Stomach (tissue), 9 donors: ENCODE measurements around the gene FOXA1. TPM values are rescaled to one million over a fixed set of nuclear protein-coding genes. Genes with fewer than 3 reads are reported as not detected.

Experiments used
- DNase-seq, 2 donors: peaks; one replicate each; pipeline versions ENCODE4 v3.0.0 to v3.0.0-alpha.2; 2013 to 2019
- H3K27ac ChIP-seq, 5 donors: fragments of 200-600 bp in 4 of 5; sonication (generic) in 4 of 5; one replicate each; pipeline ENCODE4 v1.5.1; 2013 to 2019; ENCODE audit warnings: mild to moderate bottlenecking in 1 of 5, moderate library complexity in 1 of 5
- H3K27me3 ChIP-seq, 3 donors: fragments of 200-600 bp; sonication (generic); one replicate each; pipeline ENCODE4 v1.5.1; 2017 to 2019; ENCODE audit warnings: mixed run types in 1 of 3
- H3K36me3 ChIP-seq, 4 donors: fragments of 200-600 bp; sonication (generic); 1 replicate in 3 of 4; 2 replicates in 1 of 4; pipeline ENCODE4 v1.5.1; 2016 to 2019
- H3K4me1 ChIP-seq, 4 donors: fragments of 200-600 bp; sonication (generic); one replicate each; pipeline ENCODE4 v1.5.1; 2016 to 2019
- H3K4me3 ChIP-seq, 4 donors: fragments of 200-600 bp; sonication (generic) in 3 of 4; one replicate each; pipeline ENCODE4 v1.5.1; 2016 to 2019; ENCODE audit warnings: mild to moderate bottlenecking in 1 of 4
- H3K9me3 ChIP-seq, 4 donors: fragments of 200-600 bp; sonication (generic); one replicate each; pipeline ENCODE4 v1.5.1; 2016 to 2019
- EP300 ChIP-seq: sonication (generic); formaldehyde crosslinking; IDR thresholded peaks from one replicate; pipeline ENCODE4 v1.6.1; 2017; ENCODE audit warnings: antibody characterized with exemption
- POLR2A ChIP-seq, 4 donors: fragments of 450-650 bp; IDR thresholded peaks; one replicate each; pipeline ENCODE4 v1.6.1; 2016; ENCODE audit warnings: antibody characterized with exemption in 4 of 4, control low read depth in 2 of 4, mild to moderate bottlenecking in 1 of 4, moderate library complexity in 1 of 4
- POLR2AphosphoS5 ChIP-seq, 3 donors: sonication (generic); formaldehyde crosslinking; IDR thresholded peaks; one replicate each; pipeline ENCODE4 v1.6.1; 2016; ENCODE audit warnings: antibody characterized with exemption in 3 of 3
- WGBS, 5 donors: extraction: QIAGEN DNeasy Blood & Tissue Kit in 3 of 5; methylation state at CpG; one replicate each; pipeline versions ENCODE4 v1.1.5 to v1.1.7; 2013 to 2018; 5-methylcytosine and 5-hydroxymethylcytosine counted together
- intact Hi-C: fragments of 100-400 bp; cut with DNase I; formaldehyde crosslinking; loops from one replicate; pipeline ENCODE4 v1.15.1; 2023; ENCODE audit warnings: low total_unique reads
- polyA plus RNA-seq, 3 donors: library from polyadenylated mRNA; stranded (reverse); fragments of 200-250 nt; gene quantifications; one replicate each; pipeline ENCODE4 v1.2.3, GENCODE V29; 2013
- total RNA-seq, 5 donors: library from RNA; depleted of rRNA; stranded (reverse); fragments of >200 nt; gene quantifications; one replicate each; pipeline versions ENCODE4 v1.1.0 to v1.2.3, GENCODE V29; 2014 to 2016
- TF ChIP-seq, protein P1 (sequence below), 7 experiments: fragments of 450-650 bp in 4 of 7; fragments of 200-600 bp in 3 of 7; sonication (generic) in 3 of 7; IDR thresholded peaks; one replicate each; pipeline ENCODE4 v1.5.1; 2016 to 2019; ENCODE audit warnings: antibody characterized with exemption in 7 of 7, control low read depth in 2 of 7, mild to moderate bottlenecking in 1 of 7
- donor health status: healthy with polysubstance abuse.
- donor health status: Bipolar disorder and iron deficiency.
- donor health status: healthy.

Gene FOXA1
- total and polyA plus RNA-seq, 8 donors: 0.58 to 147 (median 26.9) TPM

DNA sequence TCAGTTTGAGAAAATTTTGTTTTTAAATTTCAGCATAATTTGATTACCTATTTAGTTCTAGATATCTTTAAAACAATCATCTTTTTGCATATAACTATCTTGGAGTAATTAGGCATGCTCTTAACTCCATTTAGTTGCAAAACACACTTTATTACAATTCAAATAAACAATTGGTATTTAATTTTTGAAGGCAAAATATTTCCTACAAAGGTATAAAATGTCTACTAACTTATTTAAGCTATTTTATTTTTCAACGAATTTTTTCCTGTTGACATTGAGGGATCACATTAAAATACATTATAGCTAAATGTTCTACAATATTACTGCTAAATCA is 8.3 kb downstream of the FOXA1 start:
- DNase-seq: no peak
- intact Hi-C loops: no loop called here
- Histone ChIP-seq H3K4me3 (no peak overlapping the region), H3K27ac (peak overlapping the region in 4 of 5 donors; percentile 86 to 95 (median 92)), H3K4me1 (peaks cover 18 to 42% (median 32%) of the 10 kb centered on the region in 4 donors), H3K27me3 (peaks cover 33 to 96% (median 63%) of the 10 kb centered on the region in 3 donors), H3K36me3 (peaks cover 0 to 2% (median 0%) of the 10 kb centered on the region in 4 donors), H3K9me3 (no peaks in the 10 kb centered on the region)
- TF ChIP-seq POLR2A (IDR thresholded peaks at IDR 0.05): no peak
- TF ChIP-seq EP300: no peak
- no peak for TF ChIP-seq POLR2AphosphoS5 (IDR thresholded peaks at IDR 0.05)
- TF ChIP-seq, protein P1, sequence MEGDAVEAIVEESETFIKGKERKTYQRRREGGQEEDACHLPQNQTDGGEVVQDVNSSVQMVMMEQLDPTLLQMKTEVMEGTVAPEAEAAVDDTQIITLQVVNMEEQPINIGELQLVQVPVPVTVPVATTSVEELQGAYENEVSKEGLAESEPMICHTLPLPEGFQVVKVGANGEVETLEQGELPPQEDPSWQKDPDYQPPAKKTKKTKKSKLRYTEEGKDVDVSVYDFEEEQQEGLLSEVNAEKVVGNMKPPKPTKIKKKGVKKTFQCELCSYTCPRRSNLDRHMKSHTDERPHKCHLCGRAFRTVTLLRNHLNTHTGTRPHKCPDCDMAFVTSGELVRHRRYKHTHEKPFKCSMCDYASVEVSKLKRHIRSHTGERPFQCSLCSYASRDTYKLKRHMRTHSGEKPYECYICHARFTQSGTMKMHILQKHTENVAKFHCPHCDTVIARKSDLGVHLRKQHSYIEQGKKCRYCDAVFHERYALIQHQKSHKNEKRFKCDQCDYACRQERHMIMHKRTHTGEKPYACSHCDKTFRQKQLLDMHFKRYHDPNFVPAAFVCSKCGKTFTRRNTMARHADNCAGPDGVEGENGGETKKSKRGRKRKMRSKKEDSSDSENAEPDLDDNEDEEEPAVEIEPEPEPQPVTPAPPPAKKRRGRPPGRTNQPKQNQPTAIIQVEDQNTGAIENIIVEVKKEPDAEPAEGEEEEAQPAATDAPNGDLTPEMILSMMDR (IDR thresholded peaks at IDR 0.05): no peak
- WGBS, 5 donors: 0 to 2% (median 0%) methylated on average over 1 of the region's 1 CpG

DNA sequence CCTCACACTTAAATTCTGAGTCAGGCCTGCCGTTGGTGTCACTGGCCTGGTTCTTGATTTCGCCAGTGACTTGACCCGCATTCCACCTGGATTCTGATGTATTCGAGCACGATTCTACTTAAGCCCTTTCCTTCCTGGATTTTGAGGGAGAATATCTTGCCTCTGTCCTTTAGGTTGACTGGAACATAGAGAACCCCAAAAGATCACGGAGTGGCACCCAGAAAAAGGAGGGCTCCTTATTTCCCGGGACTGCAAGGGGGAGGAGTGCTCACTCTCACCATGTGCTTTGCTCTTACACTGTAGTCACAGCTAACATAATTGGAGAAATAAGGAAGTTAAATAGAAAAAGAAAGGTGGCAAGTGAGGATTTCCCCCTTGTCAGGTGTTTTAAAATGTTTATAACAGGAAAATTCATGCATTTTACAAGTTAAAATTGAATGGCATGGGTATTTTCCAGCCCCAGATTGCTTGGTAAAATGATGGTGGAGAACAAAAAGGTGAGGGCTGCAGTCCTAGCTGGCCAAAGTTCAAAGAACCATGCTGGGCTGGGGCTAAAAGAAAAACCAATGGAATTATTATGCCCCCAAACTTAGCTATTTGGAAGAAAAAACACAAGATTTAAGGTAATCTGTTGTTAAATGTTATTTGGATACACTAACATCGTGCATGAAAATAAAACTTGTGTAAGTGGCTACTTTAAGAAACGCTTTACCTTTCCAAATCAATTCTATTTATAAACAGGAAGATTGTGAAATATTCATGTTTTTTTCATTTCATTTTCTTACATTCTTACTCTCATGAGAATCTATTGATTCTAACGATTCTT is 8.9 kb downstream of the FOXA1 start:
- H3K27ac ChIP-seq: peak overlapping the region; percentile 86 to 98 (median 92)
- TF ChIP-seq, protein P1 (IDR thresholded peaks at IDR 0.05): no peak
- TF ChIP-seq POLR2A (IDR thresholded peaks at IDR 0.05) (no peak), POLR2AphosphoS5 (IDR thresholded peaks at IDR 0.05) (no peak), EP300 (no peak)
- peaks cover 27 to 90% (median 57%) of the 10 kb centered on the region in 3 donors for H3K27me3 ChIP-seq
- WGBS, 5 donors: 5 to 12% (median 6%) methylated on average over 10 of the region's 10 CpGs
- no peaks in the 10 kb centered on the region for H3K9me3 ChIP-seq
- H3K4me1 ChIP-seq: peaks cover 18 to 36% (median 28%) of the 10 kb centered on the region in 4 donors
- peak in 1 of 2 donors; percentile 46 for DNase-seq
- no peaks in the 10 kb centered on the region for H3K36me3 ChIP-seq
- H3K4me3 ChIP-seq: no peak overlapping the region
- intact Hi-C loops: no loop called here

DNA sequence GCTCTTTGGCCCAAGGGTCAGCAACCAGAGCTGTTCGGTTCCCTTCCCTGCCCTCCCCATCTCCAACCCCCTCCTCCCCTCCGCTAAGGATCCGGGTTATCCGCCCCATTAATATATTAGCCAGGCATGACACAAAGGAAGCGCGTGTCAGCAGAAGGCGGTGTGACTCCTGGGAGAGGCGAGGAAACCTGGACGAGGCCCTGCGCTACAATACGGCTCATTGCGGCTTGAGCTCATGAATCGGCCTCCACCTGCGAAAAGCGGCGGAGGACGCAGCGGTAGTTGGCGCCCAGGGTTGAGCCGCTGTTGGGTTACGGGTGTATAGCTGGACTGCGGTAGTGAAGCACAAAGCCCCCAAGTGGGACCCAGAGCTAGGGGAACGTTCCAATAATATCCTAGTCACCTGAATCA is 9.9 kb downstream of the FOXA1 start:
- H3K4me1 ChIP-seq: peaks cover 18 to 36% (median 27%) of the 10 kb centered on the region in 4 donors
- TF ChIP-seq EP300: no peak
- peak in 1 of 3 donors; percentile 41 for TF ChIP-seq POLR2AphosphoS5 (IDR thresholded peaks at IDR 0.05)
- H3K27me3 ChIP-seq: peaks cover 18 to 79% (median 47%) of the 10 kb centered on the region in 3 donors
- H3K27ac ChIP-seq: peak overlapping the region; percentile 86 to 98 (median 92)
- H3K9me3 ChIP-seq: no peaks in the 10 kb centered on the region
- H3K36me3 ChIP-seq: no peaks in the 10 kb centered on the region
- peak overlapping the region in 3 of 4 donors; percentile 35 to 50 (median 44) for H3K4me3 ChIP-seq
- intact Hi-C loops: no loop called here
- DNase-seq: peak; percentile 69 to 74
- 2 to 12% (median 10%) methylated on average over 20 to 23 of the region's 23 CpGs for WGBS, 5 donors

DNA sequence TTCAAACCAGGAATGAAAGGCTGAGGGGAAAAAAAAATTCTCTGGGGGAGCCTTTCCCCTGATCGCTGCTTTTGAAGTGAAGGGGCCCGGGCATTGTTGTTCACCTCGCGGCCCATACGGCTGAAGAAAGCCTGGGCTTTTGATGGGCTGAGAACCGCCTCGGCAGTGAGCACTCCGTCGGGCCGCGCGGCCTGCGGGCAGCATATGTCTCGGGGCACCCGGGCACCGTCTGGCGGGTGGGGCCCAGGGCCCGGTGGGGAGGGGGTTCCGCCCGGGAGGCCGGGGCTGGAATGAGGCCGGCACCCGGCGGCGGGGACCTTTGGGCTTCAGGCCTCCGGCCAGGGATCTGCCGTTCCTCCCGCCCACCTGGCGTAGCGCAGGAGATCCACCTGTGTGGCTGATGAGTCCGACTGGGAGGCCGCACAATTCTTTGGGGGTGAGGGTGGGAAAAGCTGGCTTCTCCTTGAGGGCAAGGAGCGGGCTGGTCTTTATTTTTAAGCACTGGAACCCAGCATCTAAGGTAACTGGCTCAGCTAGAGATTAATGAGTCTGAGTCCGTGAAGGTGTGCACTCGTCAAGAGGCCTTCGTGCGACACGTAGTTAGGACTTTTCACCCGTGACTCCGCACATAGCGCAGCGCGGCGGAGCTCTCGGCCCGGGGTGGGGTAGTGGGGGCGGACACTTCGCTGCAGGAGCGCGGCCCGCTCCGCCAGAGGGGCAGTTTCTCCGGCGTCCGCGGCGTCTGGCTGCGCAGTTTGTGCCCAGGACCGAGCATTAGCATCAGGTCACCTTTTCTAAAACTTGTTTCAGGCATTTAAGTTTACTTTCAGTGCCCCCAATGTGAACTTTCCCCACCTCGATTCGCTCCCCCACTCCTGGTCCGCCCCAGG is 10.6 kb downstream of the FOXA1 start:
- H3K9me3 ChIP-seq: no peaks in the 10 kb centered on the region
- peaks cover 18 to 73% (median 47%) of the 10 kb centered on the region in 3 donors for H3K27me3 ChIP-seq
- H3K27ac ChIP-seq: peak overlapping the region; percentile 86 to 98 (median 92)
- intact Hi-C loops: no loop called here
- peak overlapping the region; percentile 28 to 50 (median 40) for H3K4me3 ChIP-seq
- no peaks in the 10 kb centered on the region for H3K36me3 ChIP-seq
- 4 to 14% (median 12%) methylated on average over 41 to 62 of the region's 62 CpGs for WGBS, 5 donors
- TF ChIP-seq EP300 (no peak), POLR2AphosphoS5 (IDR thresholded peaks at IDR 0.05) (peak in 2 of 3 donors; percentile 7 to 58)
- peak; percentile 61 to 74 for DNase-seq
- peaks cover 18 to 36% (median 27%) of the 10 kb centered on the region in 4 donors for H3K4me1 ChIP-seq
